ENCODE measurements around the gene FGD3.

The FGD3 gene

GRCh38 chr9:93028448-93029006, 81.2 kb downstream of the FGD3 start:
- Histone ChIP-seq H2BK15ac (ENCODE audit: low read depth, poor library complexity, severe bottlenecking) (no peak overlapping the region), H3K4me3 (ENCODE audit: insufficient read depth in 1 of 2, low read depth in 1 of 2, low read length in 2 of 2) (no peak overlapping the region), H2AK5ac (ENCODE audit: low read length, severe bottlenecking) (no peak overlapping the region), H3K79me1 (replicated peaks; ENCODE audit: low read length, poor library complexity, severe bottlenecking) (no peaks in the 10 kb centered on the region), H3K4ac (ENCODE audit: low read depth in 1 of 2, low read length in 2 of 2) (no peak overlapping the region), H3K18ac (ENCODE audit: low read depth in 1 of 2, low read length in 2 of 2) (no peak overlapping the region), H4K8ac (ENCODE audit: low read length) (no peak overlapping the region), H3K36me3 (ENCODE audit: control insufficient read depth in 1 of 2, insufficient read depth in 2 of 2, low read depth in 1 of 2, low read length in 2 of 2) (no peaks in the 10 kb centered on the region), H3K4me1 (ENCODE audit: control insufficient read depth, insufficient read depth, low read depth, low read length) (no peaks in the 10 kb centered on the region), H3K23ac (ENCODE audit: low read length in 2 of 2) (no peak overlapping the region), H3K27ac (ENCODE audit: low read length, poor library complexity, severe bottlenecking) (no peak overlapping the region), H2BK120ac (ENCODE audit: low read depth, low read length) (no peak overlapping the region), H3K9me3 (ENCODE audit: control insufficient read depth, low read length) (no peaks in the 10 kb centered on the region), H3K9ac (ENCODE audit: low read length) (no peak overlapping the region), H2BK5ac (ENCODE audit: low read depth, low read length, poor library complexity, severe bottlenecking) (no peak overlapping the region), H4K91ac (ENCODE audit: low read length) (no peak overlapping the region), H3K27me3 (ENCODE audit: control insufficient read depth in 1 of 2, insufficient read depth in 1 of 2, low read length in 2 of 2) (peaks cover 25 to 45% of the 10 kb centered on the region in 2 experiments), H2BK12ac (ENCODE audit: low read length in 2 of 2) (no peak overlapping the region), H2AFZ (ENCODE audit: low read depth, low read length) (no peak overlapping the region), H3K4me2 (ENCODE audit: low read length, poor library complexity, severe bottlenecking) (no peak overlapping the region), H3K14ac (ENCODE audit: low read length in 2 of 2) (no peak overlapping the region)
- 50% methylated on average over 6 of the region's 6 CpGs for WGBS
- no peak for DNase-seq

GRCh38 chr9:93030642-93031628, 83.6 kb downstream of the FGD3 start:
- H3K79me1 ChIP-seq (replicated peaks; ENCODE audit: low read length, poor library complexity, severe bottlenecking) = no peaks in the 10 kb centered on the region
- no peak overlapping the region for H3K9ac ChIP-seq (ENCODE audit: low read length)
- H3K18ac ChIP-seq (ENCODE audit: low read depth in 1 of 2, low read length in 2 of 2) = no peak overlapping the region
- H3K4me1 ChIP-seq (ENCODE audit: control insufficient read depth, insufficient read depth, low read depth, low read length) = no peaks in the 10 kb centered on the region
- H3K27me3 ChIP-seq (ENCODE audit: control insufficient read depth in 1 of 2, insufficient read depth in 1 of 2, low read length in 2 of 2) = peaks cover 38 to 59% of the 10 kb centered on the region in 2 experiments
- H3K23ac ChIP-seq (ENCODE audit: low read length in 2 of 2) = no peak overlapping the region
- H4K91ac ChIP-seq (ENCODE audit: low read length) = no peak overlapping the region
- H2BK120ac ChIP-seq (ENCODE audit: low read depth, low read length) = no peak overlapping the region
- H3K36me3 ChIP-seq (ENCODE audit: control insufficient read depth in 1 of 2, insufficient read depth in 2 of 2, low read depth in 1 of 2, low read length in 2 of 2) = no peaks in the 10 kb centered on the region
- no peak overlapping the region for H3K27ac ChIP-seq (ENCODE audit: low read length, poor library complexity, severe bottlenecking)
- no peak overlapping the region for H3K4ac ChIP-seq (ENCODE audit: low read depth in 1 of 2, low read length in 2 of 2)
- no peaks in the 10 kb centered on the region for H3K9me3 ChIP-seq (ENCODE audit: control insufficient read depth, low read length)
- H2BK15ac ChIP-seq (ENCODE audit: low read depth, poor library complexity, severe bottlenecking) = no peak overlapping the region
- 83% methylated on average over 9 of the region's 9 CpGs for WGBS
- H2AK5ac ChIP-seq (ENCODE audit: low read length, severe bottlenecking) = no peak overlapping the region
- H2AFZ ChIP-seq (ENCODE audit: low read depth, low read length) = no peak overlapping the region
- H4K8ac ChIP-seq (ENCODE audit: low read length) = no peak overlapping the region
- H3K14ac ChIP-seq (ENCODE audit: low read length in 2 of 2) = no peak overlapping the region
- no peak for DNase-seq
- H2BK12ac ChIP-seq (ENCODE audit: low read length in 2 of 2) = no peak overlapping the region
- no peak overlapping the region for H2BK5ac ChIP-seq (ENCODE audit: low read depth, low read length, poor library complexity, severe bottlenecking)
- no peak overlapping the region for H3K4me2 ChIP-seq (ENCODE audit: low read length, poor library complexity, severe bottlenecking)
- H3K4me3 ChIP-seq (ENCODE audit: insufficient read depth in 1 of 2, low read depth in 1 of 2, low read length in 2 of 2) = no peak overlapping the region

GRCh38 chr9:93031629-93032430, 84.5 kb downstream of the FGD3 start:
- Histone ChIP-seq H3K14ac (ENCODE audit: low read length in 2 of 2) (no peak overlapping the region), H3K27me3 (ENCODE audit: control insufficient read depth in 1 of 2, insufficient read depth in 1 of 2, low read length in 2 of 2) (peaks cover 40 to 65% of the 10 kb centered on the region in 2 experiments), H3K4me2 (ENCODE audit: low read length, poor library complexity, severe bottlenecking) (no peak overlapping the region), H3K9me3 (ENCODE audit: control insufficient read depth, low read length) (no peaks in the 10 kb centered on the region), H2BK12ac (ENCODE audit: low read length in 2 of 2) (no peak overlapping the region), H2BK5ac (ENCODE audit: low read depth, low read length, poor library complexity, severe bottlenecking) (no peak overlapping the region), H2AK5ac (ENCODE audit: low read length, severe bottlenecking) (no peak overlapping the region), H3K9ac (ENCODE audit: low read length) (no peak overlapping the region), H3K4me1 (ENCODE audit: control insufficient read depth, insufficient read depth, low read depth, low read length) (no peaks in the 10 kb centered on the region), H4K8ac (ENCODE audit: low read length) (no peak overlapping the region), H3K4ac (ENCODE audit: low read depth in 1 of 2, low read length in 2 of 2) (no peak overlapping the region), H2BK15ac (ENCODE audit: low read depth, poor library complexity, severe bottlenecking) (no peak overlapping the region), H3K23ac (ENCODE audit: low read length in 2 of 2) (no peak overlapping the region), H3K18ac (ENCODE audit: low read depth in 1 of 2, low read length in 2 of 2) (no peak overlapping the region), H2BK120ac (ENCODE audit: low read depth, low read length) (no peak overlapping the region), H3K36me3 (ENCODE audit: control insufficient read depth in 1 of 2, insufficient read depth in 2 of 2, low read depth in 1 of 2, low read length in 2 of 2) (no peaks in the 10 kb centered on the region), H2AFZ (ENCODE audit: low read depth, low read length) (no peak overlapping the region), H3K4me3 (ENCODE audit: insufficient read depth in 1 of 2, low read depth in 1 of 2, low read length in 2 of 2) (no peak overlapping the region), H4K91ac (ENCODE audit: low read length) (no peak overlapping the region), H3K27ac (ENCODE audit: low read length, poor library complexity, severe bottlenecking) (no peak overlapping the region), H3K79me1 (replicated peaks; ENCODE audit: low read length, poor library complexity, severe bottlenecking) (no peaks in the 10 kb centered on the region)
- no peak for DNase-seq
- 66% methylated on average over 8 of the region's 10 CpGs for WGBS

GRCh38 chr9:93032545-93032944, 85.2 kb downstream of the FGD3 start:
- no peak overlapping the region for H2BK15ac ChIP-seq (ENCODE audit: low read depth, poor library complexity, severe bottlenecking)
- no peak overlapping the region for H3K4me3 ChIP-seq (ENCODE audit: insufficient read depth in 1 of 2, low read depth in 1 of 2, low read length in 2 of 2)
- 84% methylated on average over 12 of the region's 12 CpGs for WGBS

More at GRCh38 chr9:93032545-93032944, 85.2 kb downstream of the FGD3 start:
- H3K18ac ChIP-seq (ENCODE audit: low read depth in 1 of 2, low read length in 2 of 2) = no peak overlapping the region
- H3K4ac ChIP-seq (ENCODE audit: low read depth in 1 of 2, low read length in 2 of 2) = no peak overlapping the region
- H3K27me3 ChIP-seq (ENCODE audit: control insufficient read depth in 1 of 2, insufficient read depth in 1 of 2, low read length in 2 of 2) = peaks cover 40 to 68% of the 10 kb centered on the region in 2 experiments
- H2BK5ac ChIP-seq (ENCODE audit: low read depth, low read length, poor library complexity, severe bottlenecking) = no peak overlapping the region
- DNase-seq = no peak
- H2BK120ac ChIP-seq (ENCODE audit: low read depth, low read length) = no peak overlapping the region
- H3K23ac ChIP-seq (ENCODE audit: low read length in 2 of 2) = no peak overlapping the region
- no peak overlapping the region for H4K91ac ChIP-seq (ENCODE audit: low read length)
- no peaks in the 10 kb centered on the region for H3K36me3 ChIP-seq (ENCODE audit: control insufficient read depth in 1 of 2, insufficient read depth in 2 of 2, low read depth in 1 of 2, low read length in 2 of 2)
- no peak overlapping the region for H2AK5ac ChIP-seq (ENCODE audit: low read length, severe bottlenecking)
- no peaks in the 10 kb centered on the region for H3K4me1 ChIP-seq (ENCODE audit: control insufficient read depth, insufficient read depth, low read depth, low read length)
- no peaks in the 10 kb centered on the region for H3K79me1 ChIP-seq (replicated peaks; ENCODE audit: low read length, poor library complexity, severe bottlenecking)
- H3K4me2 ChIP-seq (ENCODE audit: low read length, poor library complexity, severe bottlenecking) = no peak overlapping the region
- no peak overlapping the region for H3K9ac ChIP-seq (ENCODE audit: low read length)
- no peak overlapping the region for H3K27ac ChIP-seq (ENCODE audit: low read length, poor library complexity, severe bottlenecking)
- H3K9me3 ChIP-seq (ENCODE audit: control insufficient read depth, low read length) = no peaks in the 10 kb centered on the region
- no peak overlapping the region for H2AFZ ChIP-seq (ENCODE audit: low read depth, low read length)
- H4K8ac ChIP-seq (ENCODE audit: low read length) = no peak overlapping the region
- H2BK12ac ChIP-seq (ENCODE audit: low read length in 2 of 2) = no peak overlapping the region
- no peak overlapping the region for H3K14ac ChIP-seq (ENCODE audit: low read length in 2 of 2)
